GM19468 (cell line): ENCODE results near the gene GSTT4.
"Not testable (repeated sequence)": the region's sequence is repeated elsewhere in the genome, so short reads cannot be mapped to it uniquely, and the experiment has no call there.

Experiments used
- ATAC-seq: cut with Tn5 transposase; IDR thresholded peaks from one replicate; pipeline ENCODE4 v1.9.1; 2021; ENCODE audit warnings: mild to moderate bottlenecking, moderate library complexity, moderate number of reproducible peaks; ENCODE audit not compliant: unreplicated experiment; ENCODE audit errors: extremely low read depth

The GSTT4 gene

DNA sequence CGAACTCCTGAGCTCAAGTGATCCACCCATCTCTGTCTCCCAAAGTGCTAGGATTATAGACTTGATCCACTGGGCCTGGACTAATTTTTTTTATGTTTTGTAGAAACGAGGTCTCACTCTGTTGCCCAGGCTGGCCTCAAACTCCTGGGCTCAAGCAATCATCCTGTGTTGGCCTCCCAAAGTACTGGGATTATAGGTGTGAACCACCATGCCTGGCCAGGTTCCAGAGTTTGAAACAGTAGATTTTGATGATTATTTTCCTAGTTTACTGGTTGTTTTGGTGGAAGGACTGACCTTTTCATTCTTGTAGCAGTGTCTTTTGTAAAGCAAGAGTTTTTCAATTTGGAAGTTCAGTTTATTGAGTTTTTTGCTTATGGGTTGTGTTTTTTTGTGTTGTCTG is 20.8 kb upstream of the GSTT4 start:
- ATAC-seq: no peak

DNA sequence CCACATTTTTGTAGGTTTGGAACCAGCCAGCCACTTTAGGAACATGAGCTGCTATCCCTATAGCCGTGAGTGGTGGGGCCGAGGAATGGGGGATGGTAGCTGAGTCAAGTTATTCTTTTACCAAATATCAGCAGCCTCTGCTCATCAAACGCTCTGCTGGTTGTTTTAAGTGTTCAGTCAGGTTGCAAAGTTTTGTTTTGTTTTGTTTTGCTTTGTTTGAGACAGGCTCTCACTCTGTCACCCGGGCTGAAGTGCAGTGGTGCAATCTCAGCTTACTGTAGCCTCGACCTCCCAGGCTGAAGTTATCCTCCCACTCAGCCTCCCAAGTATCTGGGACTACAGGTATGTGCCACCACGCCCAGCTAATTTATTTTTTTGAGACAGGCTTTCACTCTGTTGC is 20.2 kb upstream of the GSTT4 start:
- ATAC-seq: no peak

DNA sequence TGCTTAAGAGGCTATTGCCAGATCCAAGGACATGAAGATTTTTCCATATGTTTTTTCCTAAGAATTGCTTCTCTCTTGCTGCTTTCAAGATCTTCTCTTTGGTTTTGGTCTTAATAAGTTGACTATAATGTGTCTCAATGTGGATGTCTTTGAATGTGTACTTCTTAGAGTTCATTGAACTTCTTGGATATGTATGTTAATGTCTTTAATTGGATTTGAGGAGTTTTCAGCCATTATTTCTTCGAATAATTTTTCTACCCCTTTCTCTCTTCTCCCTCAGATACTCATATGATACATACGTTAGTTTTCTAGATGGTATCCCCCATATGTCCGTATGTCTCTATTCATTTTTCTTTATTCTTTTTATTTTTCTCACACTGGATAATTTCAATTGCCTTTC is 19.1 kb upstream of the GSTT4 start:
- no peak for ATAC-seq

DNA sequence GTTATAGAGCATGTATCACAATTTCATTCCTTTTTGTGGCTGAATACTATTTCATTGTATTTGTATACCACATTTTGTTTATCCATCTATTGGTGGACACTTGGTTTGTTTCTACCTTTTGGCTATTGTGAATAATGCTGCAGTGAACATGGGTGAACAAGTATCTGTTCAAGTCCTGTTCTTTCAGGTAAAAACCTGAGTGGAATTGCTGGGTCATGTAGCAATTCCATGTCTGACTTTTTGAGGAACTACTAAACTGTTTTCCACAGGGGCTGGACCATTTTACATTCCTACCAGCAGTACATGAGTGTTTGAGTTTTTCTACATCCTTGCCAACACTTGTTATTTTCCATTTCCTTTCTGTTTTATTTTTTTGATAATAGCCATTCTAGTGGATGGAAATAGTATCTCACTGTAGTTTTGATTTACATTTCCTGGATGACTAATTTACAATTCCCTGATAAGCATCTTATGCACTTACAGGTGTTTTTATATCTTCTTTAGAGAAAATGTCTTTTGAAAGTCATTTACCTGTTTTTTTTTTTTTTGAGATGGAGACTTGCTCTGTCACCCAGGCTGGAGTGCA is 18.0 kb upstream of the GSTT4 start:
- no peak for ATAC-seq

DNA sequence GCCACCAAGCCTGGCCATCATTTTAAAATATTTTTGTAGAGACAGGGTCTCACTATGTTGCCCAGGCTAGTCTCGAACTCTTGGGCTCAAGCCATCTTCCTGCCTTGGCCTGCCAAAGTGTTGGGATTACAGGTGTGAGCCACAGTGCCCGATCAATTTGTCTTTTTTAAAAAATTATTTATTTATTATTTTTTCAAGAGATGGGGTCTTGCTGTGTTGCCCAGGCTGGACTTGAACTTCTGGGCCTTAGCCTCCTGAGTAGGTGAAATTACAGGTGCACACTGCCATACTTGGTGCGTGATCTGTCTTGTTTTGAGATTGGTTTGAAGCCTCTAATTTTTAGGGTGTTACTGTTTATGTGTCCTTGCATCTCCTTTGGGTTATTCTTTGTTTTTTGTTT is 16.1 kb upstream of the GSTT4 start:
- ATAC-seq: no peak

DNA sequence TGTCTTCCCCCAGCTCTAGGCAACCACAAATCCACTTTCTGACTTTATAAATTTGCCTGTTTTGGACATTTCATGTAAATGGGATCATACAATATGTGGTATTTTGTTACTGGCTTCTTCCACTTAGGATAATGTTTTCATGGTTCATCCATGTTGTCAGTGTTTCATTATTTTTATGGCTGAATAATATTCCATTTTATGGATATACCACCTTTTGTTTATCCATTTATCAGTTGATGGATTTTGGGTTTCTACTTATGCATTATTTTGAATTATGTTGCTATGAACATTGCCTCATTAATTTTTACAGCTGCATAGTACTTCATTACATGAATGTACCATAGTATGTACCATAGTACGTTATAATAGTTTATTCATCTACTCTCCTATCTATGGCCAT is 10.9 kb upstream of the GSTT4 start:
- no peak for ATAC-seq

DNA sequence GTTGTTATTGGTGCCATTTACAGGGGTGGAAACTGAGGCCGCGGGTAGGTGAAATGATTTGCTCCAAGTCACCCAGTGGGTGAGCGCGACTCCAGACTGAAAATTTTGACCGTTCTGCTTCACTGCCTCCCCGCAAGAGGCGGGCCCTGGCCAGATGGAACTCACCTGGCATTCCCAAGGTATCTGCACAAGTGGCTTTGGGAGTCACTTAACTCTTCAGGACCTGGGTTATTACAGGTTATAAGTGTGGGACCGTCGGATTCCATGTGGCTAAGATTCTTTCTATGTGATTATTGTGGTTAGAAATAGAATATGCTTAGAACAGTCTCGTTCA is 6.4 kb upstream of the GSTT4 start:
- no peak for ATAC-seq

DNA sequence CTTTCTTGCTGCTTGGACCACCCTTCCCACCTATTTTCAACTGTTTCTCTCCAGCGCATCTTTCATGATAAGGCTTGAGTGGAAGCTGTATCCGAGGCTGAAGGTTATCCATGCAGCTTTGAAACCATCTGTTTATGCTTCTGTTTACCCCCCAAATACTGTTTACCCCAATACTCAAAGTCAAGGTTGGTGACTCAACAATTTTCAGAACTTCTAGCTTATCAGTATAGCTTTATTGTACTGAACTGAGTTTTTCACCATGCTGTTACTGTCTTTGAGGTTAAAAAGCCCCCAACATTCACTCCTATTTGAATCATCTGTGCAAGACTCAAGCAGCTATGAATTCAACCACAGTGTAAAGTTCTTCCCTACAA is 4.8 kb upstream of the GSTT4 start:
- ATAC-seq: no peak

DNA sequence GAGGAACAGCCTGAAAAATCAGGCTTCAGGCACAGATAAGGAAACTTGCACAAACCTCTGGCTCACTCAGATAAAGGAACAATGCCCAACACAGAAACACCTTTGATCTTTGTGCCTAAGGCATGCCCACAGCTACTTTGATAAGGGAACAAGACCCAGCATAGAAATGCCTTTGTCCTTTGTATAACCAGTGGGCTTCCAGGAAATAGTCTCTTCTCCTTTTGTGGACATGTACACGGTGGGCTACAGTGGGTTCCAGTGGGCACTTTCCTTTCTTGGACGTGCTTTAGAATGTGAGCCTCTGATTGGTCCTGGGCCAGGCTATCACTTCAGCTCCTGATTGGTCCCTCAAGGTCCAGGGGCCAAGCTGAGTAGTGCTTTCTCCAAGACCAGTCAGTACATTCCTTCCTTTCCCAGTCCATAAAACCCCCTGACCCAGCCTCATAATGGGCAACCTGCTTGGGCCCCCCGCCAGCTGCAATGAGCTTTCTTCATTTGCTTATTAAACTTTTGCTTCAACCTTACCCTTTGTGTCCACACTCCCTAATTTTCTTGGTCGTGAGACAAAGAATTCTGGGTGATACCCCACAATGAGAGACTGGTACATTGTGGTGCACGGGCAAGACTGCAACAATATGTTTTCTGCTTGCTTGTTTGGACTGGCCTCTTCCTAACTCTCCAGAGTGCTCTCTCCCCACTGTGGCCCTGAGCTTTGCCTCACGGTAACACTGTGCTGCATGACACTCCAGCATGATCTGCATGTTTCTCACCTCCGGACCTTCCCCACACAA is 4.2 kb upstream of the GSTT4 start:
- no peak for ATAC-seq

DNA sequence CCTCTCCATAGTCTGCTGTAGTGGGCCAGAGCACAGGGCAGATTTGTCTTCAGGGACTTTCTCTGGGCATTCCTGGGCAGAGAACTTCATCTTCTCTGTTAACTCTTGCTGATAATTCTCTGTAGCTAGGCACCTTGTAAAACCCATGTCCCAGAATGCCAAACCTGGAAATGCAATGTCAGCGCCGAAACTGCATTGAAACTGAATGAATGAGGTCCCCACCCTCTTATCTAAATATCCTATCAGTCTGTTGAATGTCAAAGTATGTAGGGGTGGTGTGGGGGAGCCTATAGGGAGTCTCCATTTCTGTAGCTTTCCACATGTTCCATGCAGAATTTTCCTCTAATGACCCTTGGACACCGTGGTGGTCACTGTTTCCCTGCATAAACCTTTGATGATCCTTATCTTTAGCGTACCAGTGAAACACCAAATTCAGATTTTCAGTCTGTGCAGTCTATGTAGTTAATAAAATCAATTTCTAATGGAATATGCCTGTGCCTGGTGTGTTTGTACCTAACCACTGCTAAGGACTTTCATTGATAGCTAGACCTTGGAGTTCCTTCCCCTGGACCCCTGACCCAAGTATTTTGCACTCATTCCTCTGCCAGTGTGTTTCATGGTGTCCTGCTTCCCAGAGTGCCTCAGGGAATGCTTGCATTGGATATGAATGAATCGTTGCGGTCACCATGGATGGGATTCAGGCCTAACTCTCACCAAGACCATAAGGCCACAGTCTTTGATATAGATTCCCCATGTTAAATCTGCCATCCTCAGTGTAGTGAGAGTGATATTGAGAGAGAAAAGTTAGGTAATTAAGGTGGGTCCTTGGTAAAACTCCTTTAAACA is 3.4 kb upstream of the GSTT4 start:
- no peak for ATAC-seq

DNA sequence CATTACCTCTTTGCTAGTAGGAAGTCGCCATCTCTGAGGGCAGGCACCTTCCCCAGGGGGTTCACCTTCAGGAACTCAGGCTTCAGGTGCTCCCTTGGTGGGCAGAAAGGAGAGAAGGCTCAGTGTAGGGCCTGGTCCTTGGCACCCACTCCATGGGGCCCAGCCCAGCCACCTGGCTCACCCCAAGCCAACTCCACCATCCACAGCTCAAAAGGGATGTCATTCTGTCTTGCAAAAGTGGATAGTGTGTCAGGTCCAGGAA is 2.7 kb upstream of the GSTT4 start:
- ATAC-seq: no peak

DNA sequence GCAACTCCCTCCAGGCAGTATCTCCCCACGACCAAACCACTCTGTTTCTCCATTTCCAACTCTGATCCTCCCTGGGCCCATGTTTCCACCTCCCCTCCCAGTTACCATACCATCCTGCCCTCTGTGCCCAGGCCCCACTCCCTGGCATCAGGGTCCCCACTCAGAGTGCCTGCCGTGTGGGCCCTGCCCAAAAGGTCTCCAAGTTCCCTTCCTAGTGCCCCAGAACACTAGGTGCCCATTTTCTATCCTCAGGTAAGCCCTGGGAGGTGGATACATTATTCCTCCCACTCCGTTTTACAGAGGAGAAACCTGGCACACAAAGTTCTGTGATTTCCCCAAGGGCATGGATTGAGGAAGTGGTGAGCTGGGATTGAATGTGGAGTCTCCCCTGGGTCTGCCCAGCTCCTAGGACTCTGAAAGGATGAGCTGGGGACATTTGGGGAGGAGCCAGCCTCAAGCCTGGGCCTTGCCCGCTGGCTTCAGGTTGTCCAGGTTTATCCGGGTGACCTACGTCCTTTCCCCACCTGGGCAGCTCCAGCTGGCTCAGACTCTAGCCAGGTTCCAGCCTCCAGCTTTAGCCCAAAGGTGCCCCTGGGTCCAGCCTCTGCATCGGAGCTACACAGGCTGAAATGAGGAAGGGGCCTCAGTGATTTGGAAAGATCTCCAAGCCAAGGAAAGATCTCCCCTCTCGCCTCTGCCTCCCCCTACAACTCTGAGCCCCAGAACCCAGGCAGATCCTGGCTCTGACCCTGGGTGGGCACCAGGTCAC is 2.2 kb upstream of the GSTT4 start:
- ATAC-seq: no peak

DNA sequence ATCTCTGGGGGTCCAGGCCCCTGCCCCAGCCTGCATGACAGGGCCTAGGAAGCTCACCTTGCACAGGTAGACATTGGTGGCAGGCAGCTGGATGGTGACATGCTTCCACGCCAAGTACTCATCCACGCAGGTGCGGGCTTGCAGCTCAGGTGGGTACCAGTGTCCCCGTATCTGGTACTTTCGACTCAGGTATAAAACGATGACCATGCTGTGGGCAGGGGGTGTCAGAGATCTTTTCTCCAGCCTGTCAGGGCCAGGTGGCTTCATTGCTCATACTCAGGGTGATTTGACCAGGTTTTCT is 1.6 kb upstream of the GSTT4 start:
- ATAC-seq: no peak

DNA sequence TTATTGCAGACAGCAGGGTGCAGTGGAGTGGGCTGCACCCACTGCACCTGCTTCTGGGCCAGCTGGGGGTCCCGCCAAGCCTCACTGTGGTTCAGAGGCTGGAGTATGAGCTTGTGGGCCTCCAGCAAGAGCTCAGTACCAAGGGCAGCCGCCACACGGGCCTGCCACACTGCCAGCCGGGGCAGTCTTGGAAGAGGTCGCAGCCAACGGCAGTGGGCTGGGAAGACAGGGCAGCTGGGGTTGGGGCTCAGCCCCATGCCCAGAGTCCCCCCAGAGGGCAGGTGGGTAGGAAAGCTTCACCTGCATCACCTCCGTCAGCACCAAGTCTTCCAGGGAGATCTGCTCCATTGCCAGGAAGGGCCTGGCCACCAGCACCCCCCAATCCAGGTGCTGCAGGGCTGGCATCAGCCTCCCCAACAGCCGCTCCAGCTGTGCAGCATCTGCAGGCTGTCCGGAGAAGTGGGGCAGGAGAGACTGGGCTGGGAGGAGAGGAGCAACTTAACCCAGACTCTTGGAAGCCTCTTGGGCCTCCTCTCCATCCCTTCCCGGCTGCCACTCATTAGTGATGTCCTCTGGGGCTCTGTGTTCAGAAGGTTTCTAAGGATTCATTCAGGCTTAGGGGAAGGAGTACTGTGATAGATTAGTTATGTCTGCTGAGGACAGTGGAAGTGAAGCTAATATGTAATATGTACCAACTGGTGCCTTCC is 1.1 kb upstream of the GSTT4 start:
- no peak for ATAC-seq

DNA sequence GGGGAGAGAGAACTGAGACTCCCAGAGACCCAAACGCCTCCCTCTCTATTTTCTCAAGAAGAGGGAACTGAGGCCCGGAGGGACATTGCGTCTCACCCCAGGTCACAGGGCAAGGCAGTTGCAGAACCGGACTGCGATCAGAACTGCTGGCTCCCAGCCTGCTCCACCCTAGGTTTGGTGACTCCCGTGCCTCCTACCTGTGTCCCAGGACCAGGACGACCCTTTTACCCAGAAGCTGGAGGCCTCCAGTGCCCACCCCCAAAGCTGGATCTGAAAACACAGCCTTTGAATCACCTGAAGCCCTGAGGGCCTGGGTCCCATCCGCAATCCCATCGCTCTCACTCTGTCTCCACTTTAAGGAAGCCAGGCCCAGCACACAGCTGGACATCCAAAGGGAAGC is 1.4 kb downstream of the GSTT4 start:
- ATAC-seq: no peak

DNA sequence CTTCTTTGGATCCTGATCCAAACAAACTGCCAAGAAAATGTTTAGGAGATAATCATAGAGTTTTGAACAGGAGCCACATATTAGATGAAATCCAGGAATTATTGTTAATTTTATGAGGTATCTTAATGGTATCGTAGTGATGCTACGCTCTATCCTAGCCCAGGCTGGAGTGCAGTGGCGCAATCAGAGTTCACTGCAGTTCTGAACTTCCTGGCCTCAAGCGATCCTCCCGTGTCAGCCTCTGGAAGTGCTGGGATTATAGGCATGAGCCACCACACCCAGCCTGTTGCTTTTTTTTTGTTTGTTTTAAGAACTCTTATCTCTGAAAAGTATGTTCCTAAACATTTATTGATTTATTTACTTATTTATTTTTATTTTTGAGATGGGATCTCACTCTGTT is 2.4 kb downstream of the GSTT4 start:
- no peak for ATAC-seq

DNA sequence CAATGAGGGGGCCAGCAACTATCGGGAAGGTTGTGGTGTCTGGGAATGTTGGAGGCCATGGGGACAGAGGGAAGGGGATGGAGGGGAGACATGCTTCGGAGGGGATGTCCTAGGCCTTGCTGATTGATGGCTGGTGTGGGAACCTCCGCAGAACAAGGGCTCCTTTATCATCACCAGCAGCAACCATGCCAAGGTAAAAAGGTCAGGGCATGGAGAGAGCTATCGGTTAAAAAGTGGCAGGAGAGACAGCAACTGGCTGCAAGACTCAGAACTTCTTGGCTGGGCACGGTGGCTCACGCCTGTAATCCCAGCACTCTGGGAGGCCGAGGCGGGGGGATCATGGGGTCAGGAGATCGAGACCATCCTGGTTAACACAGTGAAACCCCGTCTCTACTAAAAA is 3.0 kb downstream of the GSTT4 start:
- no peak for ATAC-seq

DNA sequence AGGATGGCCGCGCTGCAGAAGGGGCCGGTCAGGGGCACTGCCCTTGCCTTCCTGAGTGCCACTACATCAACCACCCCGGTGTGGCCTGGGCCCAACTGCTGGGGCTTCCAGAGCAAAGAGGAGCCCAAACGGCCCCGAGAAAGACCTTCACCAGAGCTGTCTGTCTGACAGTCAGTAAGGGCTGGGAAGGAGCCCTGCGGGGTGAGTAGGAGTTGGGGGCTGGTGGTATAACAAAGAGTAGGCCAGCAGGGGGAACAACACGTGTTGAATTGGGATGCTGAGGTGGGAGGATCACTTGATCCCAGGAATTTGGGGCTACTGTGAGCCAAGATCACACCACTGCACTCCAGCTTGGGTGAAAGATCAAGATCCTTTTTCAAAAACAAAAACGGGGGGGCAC is 3.9 kb downstream of the GSTT4 start:
- ATAC-seq: no peak

DNA sequence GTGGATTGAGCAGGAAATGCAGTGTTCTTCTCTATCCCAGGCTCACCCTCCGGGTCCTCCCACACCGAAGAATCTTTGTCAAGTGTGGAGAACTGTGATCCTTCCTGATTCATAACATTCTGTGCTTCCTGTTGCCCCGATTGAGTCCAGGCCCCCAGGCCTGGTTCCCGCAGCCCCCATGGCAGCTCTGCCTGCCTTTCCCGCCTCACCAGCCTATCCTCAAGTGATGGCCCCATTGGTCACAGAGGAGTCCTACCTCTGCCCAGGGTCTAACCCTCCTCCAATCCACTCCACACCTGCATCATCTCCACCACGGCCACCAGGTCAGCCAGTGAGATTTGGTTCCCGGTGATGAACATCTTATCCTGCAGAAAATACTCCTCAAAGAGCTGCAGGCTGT is 5.5 kb downstream of the GSTT4 start:
- ATAC-seq: not testable (repeated sequence)

DNA sequence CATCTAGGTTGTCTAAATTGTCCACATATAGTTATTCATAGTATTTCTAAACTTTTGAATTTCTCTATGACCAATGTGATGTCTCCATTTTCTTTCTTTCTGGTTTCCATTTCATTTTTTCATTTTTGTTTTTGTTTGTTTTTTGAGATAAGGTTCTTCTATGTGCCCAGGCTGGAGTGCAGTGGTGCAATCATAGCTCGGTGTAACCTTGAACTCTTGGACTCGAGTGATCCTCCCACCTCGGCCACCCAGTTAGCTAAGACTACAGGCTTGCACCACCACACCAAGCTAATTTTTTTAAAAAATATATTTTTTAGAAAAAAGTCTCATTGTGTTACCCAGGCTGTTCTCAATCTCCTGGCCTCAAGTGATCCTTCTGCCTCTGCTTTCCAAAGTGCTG is 8.2 kb downstream of the GSTT4 start:
- no peak for ATAC-seq
